ENCODE results near the gene ATG13. TPM values are rescaled to one million over a fixed set of nuclear protein-coding genes. Genes with fewer than 3 reads are reported as not detected.

Gene ATG13
- total RNA-seq, 4 donors from 2014 or later: 113 to 203 (median 139) TPM

DNA sequence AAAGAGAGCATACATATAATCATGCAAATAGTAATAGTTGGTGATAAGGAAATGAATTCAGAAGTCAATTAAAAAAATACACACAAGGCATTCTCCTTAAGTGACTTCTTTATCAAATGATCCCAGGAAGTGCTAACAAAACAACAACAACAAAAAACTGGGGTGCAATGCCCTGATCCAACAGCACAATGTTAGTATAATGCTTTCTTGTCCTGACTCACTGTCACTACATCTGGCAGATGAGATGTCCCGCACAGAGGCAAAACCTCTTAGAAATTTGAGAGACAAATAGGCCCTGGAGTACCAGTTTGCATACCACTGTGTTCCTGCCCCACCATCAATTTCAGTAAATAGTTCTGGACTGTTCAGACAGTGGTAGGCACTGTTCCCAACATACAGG, 12.6 kb upstream of the ATG13 start:
- Histone ChIP-seq H3K27me3 (no peaks in the 10 kb centered on the region), H3K36me3 (peaks cover 0 to 10% (median 0%) of the 10 kb centered on the region in 3 donors), H3K27ac (no peak overlapping the region), H3K4me3 (no peak overlapping the region), H3K9me3 (no peaks in the 10 kb centered on the region), H3K4me1 (peaks cover 0 to 17% (median 7%) of the 10 kb centered on the region in 4 donors)
- DNase-seq (ENCODE audit: low spot score in 2 of 2): no peak
- 66 to 74% methylated on average over 1 of the region's 1 CpG for WGBS, 2 donors
- TF ChIP-seq EP300 (IDR thresholded peaks at IDR 0.05): no peak
- TF ChIP-seq POLR2A (IDR thresholded peaks at IDR 0.05): no peak
- TF ChIP-seq, protein P1, sequence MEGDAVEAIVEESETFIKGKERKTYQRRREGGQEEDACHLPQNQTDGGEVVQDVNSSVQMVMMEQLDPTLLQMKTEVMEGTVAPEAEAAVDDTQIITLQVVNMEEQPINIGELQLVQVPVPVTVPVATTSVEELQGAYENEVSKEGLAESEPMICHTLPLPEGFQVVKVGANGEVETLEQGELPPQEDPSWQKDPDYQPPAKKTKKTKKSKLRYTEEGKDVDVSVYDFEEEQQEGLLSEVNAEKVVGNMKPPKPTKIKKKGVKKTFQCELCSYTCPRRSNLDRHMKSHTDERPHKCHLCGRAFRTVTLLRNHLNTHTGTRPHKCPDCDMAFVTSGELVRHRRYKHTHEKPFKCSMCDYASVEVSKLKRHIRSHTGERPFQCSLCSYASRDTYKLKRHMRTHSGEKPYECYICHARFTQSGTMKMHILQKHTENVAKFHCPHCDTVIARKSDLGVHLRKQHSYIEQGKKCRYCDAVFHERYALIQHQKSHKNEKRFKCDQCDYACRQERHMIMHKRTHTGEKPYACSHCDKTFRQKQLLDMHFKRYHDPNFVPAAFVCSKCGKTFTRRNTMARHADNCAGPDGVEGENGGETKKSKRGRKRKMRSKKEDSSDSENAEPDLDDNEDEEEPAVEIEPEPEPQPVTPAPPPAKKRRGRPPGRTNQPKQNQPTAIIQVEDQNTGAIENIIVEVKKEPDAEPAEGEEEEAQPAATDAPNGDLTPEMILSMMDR (IDR thresholded peaks at IDR 0.05): no peak

- H3K27ac ChIP-seq: no peak overlapping the region
- no peak for DNase-seq (ENCODE audit: low spot score in 2 of 2)
- H3K27me3 ChIP-seq: no peaks in the 10 kb centered on the region
- H3K36me3 ChIP-seq: peaks cover 0 to 8% (median 0%) of the 10 kb centered on the region in 3 donors
- H3K4me3 ChIP-seq: no peak overlapping the region
- H3K9me3 ChIP-seq: no peaks in the 10 kb centered on the region
- TF ChIP-seq EP300 (IDR thresholded peaks at IDR 0.05) (no peak), POLR2A (IDR thresholded peaks at IDR 0.05) (no peak)
- TF ChIP-seq, protein P1 (IDR thresholded peaks at IDR 0.05): no peak
- WGBS, 2 donors: 72 to 73% methylated on average over 1 of the region's 1 CpG
- H3K4me1 ChIP-seq: no peaks in the 10 kb centered on the region
Measured at GRCh38 chr11:46607516-46607915, 9.8 kb upstream of the ATG13 start.

GRCh38 chr11:46609386-46609785, 8.0 kb upstream of the ATG13 start:
- H3K9me3 ChIP-seq: no peaks in the 10 kb centered on the region
- no peaks in the 10 kb centered on the region for H3K36me3 ChIP-seq
- DNase-seq (ENCODE audit: low spot score in 2 of 2): no peak
- no peaks in the 10 kb centered on the region for H3K4me1 ChIP-seq
- H3K4me3 ChIP-seq: no peak overlapping the region
- H3K27ac ChIP-seq: no peak overlapping the region
- WGBS, 2 donors: 93 to 94% methylated on average over 6 of the region's 6 CpGs
- no peaks in the 10 kb centered on the region for H3K27me3 ChIP-seq
- TF ChIP-seq, protein P1 (IDR thresholded peaks at IDR 0.05): no peak
- TF ChIP-seq EP300 (IDR thresholded peaks at IDR 0.05): no peak
- no peak for TF ChIP-seq POLR2A (IDR thresholded peaks at IDR 0.05)

- H3K4me3 ChIP-seq: no peak overlapping the region
- no peaks in the 10 kb centered on the region for H3K9me3 ChIP-seq
- 82 to 85% methylated on average over 5 of the region's 5 CpGs for WGBS, 2 donors
- peaks cover 0 to 20% (median 2%) of the 10 kb centered on the region in 4 donors for H3K4me1 ChIP-seq
- H3K36me3 ChIP-seq: no peaks in the 10 kb centered on the region
- TF ChIP-seq, protein P1 (IDR thresholded peaks at IDR 0.05): no peak
- no peak for TF ChIP-seq POLR2A (IDR thresholded peaks at IDR 0.05)
- no peak for DNase-seq (ENCODE audit: low spot score in 2 of 2)
- H3K27ac ChIP-seq: no peak overlapping the region
- H3K27me3 ChIP-seq: no peaks in the 10 kb centered on the region
Measured at GRCh38 chr11:46611526-46612304, 5.6 kb upstream of the ATG13 start.

GRCh38 chr11:46612326-46612725, 5.0 kb upstream of the ATG13 start:
- 52 to 57% methylated on average over 2 of the region's 2 CpGs for WGBS, 2 donors
- no peak for TF ChIP-seq EP300 (IDR thresholded peaks at IDR 0.05)
- TF ChIP-seq, protein P1 (IDR thresholded peaks at IDR 0.05): no peak
- TF ChIP-seq POLR2A (IDR thresholded peaks at IDR 0.05): no peak
- no peaks in the 10 kb centered on the region for H3K9me3 ChIP-seq
- no peaks in the 10 kb centered on the region for H3K36me3 ChIP-seq
- no peaks in the 10 kb centered on the region for H3K27me3 ChIP-seq
- H3K4me3 ChIP-seq: no peak overlapping the region
- H3K27ac ChIP-seq: no peak overlapping the region
- no peak for DNase-seq (ENCODE audit: low spot score in 2 of 2)
- H3K4me1 ChIP-seq: peaks cover 0 to 20% (median 2%) of the 10 kb centered on the region in 4 donors
